ENCODE data around the gene TSFM.
"Not testable (repeated sequence)": the region's sequence is repeated elsewhere in the genome, so short reads cannot be mapped to it uniquely, and the experiment has no call there.

The TSFM gene

GRCh38 chr12:57763881-57764661 lies 18.5 kb upstream of the TSFM start:
- DNase-seq: peak; percentile 50

DNA sequence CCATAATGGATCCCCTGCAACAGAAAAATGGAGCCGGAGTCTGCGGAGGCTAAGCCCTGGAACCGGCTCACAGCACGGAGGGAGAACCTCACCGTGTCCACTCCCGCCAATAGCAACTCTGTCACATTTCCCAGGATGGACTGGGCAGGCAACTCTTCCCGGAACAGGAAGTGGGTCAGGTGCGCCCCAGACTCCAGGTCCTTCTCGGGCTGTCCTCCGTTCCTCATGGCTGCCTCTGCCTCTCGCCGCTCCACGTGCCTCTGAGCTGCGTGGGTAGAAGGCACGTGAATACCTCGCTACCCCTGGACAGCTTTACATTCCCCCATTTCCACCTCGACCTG lies 18.0 kb upstream of the TSFM start:
- DNase-seq: no peak

- DNase-seq: peak; percentile 83
These were observed 17.4 kb upstream of the TSFM start for GRCh38 chr12:57765003-57765697.

- DNase-seq: peak; percentile 68
These were observed 16.7 kb upstream of the TSFM start for GRCh38 chr12:57765698-57766463.

DNA sequence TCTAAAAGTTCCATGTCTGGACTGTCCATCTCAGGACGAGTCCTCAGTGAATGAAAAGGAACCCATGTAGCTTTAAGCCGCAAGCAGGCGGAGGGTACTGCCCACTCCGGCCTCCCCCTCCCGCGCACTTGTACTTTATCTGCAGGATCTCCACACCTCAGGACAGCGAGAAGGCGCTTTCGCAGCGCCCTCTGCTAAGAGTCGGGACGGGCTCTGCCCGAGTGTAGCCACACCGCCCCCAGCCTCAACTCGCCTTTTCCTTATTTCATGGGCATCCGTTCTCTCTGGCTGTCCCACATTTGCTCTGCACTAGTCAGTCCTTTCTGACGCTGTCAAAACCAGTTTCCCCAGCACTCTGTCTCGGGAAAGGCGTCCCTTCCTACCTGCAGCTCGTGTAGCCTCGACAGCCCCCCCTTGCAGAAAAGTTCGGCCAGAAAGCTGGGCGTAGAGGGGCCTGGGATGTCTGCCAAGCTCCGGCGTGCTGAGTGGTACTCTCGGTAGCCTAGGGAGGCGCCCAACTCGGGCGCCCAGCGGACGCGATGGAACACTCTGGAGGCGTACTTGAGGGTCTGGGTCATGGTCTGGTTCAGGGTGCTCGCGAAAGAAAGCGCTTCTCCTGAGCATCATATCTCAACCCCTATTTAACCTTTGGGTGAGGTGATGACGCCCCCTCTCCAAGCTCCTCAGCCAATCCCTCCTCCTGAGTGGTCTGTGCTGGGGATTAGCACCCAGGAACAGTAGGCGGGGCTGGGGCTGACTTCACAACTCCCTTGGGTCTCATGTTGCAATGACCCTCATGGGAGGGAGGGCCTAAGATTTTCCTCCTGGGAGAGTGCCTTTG lies 15.9 kb upstream of the TSFM start, which contains the start of gene CYP27B1:
TSS of gene CYP27B1 (minus strand) at position 615 of the 841 bp plus-strand sequence. CDS start at position 578, 37 bp downstream.
- DNase-seq: peak; percentile 72

- DNase-seq: no peak
These were observed 15.3 kb upstream of the TSFM start for GRCh38 chr12:57767305-57767698.

- DNase-seq: peak; percentile 29
These were observed 14.7 kb upstream of the TSFM start for GRCh38 chr12:57767876-57768275.

DNA sequence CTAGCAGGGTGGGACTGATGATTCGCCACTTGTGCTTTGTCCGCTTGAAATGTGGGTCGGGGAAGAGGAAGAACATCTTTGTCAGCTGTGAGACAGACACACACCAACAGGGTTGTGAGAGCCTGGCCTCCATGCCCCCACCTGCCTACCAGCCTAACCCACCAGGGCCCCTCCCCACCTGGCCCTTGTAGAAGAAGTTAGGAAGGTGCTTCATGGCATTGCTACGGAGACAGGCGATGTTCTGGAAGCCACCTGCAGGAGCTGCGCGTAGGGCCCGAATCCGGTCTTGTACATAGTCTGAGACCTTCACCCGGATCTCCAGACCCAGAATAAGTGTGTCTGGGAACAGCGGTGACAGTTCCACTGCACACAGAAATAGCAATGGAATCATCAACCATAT lies 13.0 kb upstream of the TSFM start:
- peak; percentile 35 for DNase-seq

- peak; percentile 40 for DNase-seq
These were observed 11.9 kb upstream of the TSFM start for GRCh38 chr12:57770734-57771133.

- DNase-seq: peak; percentile 49
These were observed 11.2 kb upstream of the TSFM start for GRCh38 chr12:57771236-57771872.

- peak; percentile 99 for DNase-seq
These were observed 10.6 kb upstream of the TSFM start, which contains the start of gene METTL1 for GRCh38 chr12:57771873-57772428. METTL1 (minus strand) TSS chr12:57772105; CDS start chr12:57772083, 22 bp downstream.

- DNase-seq: peak; percentile 90
These were observed 9.9 kb upstream of the TSFM start, which contains the start of gene EEF1AKMT3 for GRCh38 chr12:57772429-57773322. EEF1AKMT3 (plus strand) TSS chr12:57772614; CDS start chr12:57772725, 111 bp downstream.

GRCh38 chr12:57774634-57775033 lies 8.0 kb upstream of the TSFM start:
- not testable (repeated sequence) for DNase-seq

DNA sequence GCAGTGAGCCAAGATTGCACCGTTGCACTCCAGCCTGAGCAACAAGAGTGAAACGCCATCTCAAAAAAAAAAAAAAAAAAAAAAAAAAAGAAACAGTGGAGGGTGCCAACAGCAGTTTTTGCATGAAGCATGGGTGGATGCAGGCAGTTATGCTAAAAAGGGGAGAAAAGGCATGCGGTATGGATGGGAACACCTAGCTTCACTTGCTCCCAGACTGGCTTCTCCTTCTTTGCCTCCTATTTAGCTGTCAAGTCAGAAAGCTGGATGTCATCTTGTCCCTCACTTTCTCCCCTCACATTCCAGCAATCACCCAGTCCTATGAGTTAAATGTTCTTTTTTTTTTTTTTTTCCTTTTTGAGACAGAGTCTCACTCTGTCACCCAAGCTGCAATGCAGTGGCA lies 7.5 kb upstream of the TSFM start:
- DNase-seq: no peak

GRCh38 chr12:57775563-57776246 lies 6.9 kb upstream of the TSFM start:
- no peak for DNase-seq

DNA sequence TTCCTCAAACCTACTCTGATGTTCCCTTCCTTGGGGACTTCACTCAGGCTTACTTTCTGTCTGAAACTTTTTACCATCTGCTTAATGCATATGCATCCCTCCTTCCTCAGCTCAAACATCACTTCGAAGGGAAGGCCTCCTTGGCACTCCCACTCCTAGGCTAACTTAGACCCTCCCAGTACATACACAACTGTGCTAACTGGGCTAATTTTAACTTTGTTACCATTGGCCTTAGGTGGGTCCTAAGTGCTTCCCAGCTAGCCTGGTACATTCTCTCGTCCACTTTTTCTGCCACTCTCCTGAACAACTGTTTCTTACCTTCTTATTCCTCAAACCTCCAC lies 6.4 kb upstream of the TSFM start:
- no peak for DNase-seq

DNA sequence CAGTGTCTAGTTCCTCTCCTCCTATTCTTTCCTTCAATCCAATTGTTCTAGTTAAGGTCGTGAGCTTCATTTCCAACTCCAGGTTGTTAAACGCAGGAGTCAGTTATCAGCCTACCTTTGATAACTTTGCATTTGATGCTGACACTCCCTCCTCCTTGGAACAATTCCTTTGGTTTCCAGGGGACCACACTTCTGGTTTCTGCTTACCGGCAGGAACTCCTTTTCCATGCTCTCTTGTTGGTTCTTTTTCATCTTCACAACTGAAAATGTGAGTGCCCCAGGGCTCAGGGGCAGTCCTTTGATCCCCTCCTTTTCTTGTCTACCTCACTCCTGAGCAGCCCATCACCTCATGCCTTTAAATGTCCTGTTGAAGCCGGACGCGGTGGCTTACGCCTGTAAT lies 5.2 kb upstream of the TSFM start:
- DNase-seq: no peak

GRCh38 chr12:57777911-57778310 lies 4.7 kb upstream of the TSFM start:
- no peak for DNase-seq

DNA sequence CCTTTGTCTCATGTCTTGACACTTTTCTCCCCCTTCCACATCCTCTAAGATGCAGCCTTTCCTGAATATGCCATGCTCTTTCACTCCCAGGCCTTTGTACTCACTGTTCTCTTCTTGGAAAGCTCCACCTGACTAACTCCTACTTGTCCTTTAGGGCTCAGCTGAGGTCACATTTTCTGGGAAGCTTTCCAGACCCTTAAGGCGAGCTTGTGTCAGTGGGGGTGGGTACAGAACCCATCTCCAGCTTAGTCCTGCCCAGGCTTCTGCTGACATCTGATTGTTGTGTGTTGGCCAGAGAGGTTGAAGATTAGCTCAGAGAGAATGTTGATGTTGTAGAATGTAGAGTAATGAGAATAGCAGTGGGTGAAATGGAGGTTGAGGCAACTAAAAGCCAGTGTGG lies 2.9 kb upstream of the TSFM start:
- DNase-seq: no peak

Measured in islet precursor cell (in vitro differentiated cells).